ENCODE data around the gene SFTPD.

Gene SFTPD

DNA sequence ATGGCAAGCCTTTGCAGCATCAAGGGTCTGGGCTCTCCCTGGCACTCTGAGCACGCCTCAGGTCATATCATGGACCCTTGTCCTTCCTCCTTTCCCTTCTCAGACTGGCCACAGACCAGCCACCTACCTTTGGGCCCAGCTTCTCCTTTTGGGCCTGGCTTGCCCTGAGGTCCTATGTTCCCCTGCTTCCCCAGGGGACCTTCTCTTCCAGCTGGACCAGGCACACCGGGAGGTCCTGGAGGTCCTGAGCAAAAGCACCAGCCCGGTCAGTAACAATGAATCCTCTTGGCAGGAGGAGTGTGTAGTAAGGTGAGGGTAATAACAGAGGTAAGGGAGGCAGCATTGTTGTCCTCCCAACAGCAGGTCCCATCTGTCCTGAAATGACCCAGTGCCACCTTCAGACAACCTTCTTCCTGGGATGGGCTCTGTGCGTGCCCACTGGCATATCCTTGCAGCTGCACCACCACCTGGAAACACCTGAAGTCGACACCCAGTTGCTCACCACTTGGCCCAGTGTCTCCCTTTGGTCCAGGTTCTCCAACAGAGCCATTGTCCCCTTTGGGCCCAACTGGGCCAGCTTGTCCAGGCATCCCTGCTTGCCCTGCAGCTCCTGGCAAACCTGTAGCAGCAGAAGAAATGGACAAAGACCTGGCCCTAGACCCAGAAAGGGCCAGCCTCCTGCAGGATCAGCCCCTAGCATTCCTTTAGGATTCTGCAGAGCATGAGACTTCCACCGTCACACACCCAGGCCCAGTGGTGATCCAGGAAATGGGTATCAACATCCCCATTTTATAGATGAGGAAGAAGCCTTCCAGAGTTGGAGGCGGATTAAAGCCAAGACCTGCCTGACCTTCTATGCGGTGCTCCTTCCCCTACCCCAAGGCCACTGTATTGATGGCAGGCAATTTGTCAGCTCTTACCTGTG, 6.4 kb downstream of the SFTPD start:
- DNase-seq (ENCODE audit: insufficient read length) (no peak), FAIRE-seq (no peak)
- TF ChIP-seq POLR2A (IDR thresholded peaks at IDR 0.05; ENCODE audit: low read depth, low read length) (no peak), TAF1 (IDR thresholded peaks at IDR 0.05; ENCODE audit: borderline replicate concordance, low read depth, low read length) (no peak), POLR2AphosphoS5 (IDR thresholded peaks at IDR 0.05; ENCODE audit: low read depth, low read length) (no peak)

DNA sequence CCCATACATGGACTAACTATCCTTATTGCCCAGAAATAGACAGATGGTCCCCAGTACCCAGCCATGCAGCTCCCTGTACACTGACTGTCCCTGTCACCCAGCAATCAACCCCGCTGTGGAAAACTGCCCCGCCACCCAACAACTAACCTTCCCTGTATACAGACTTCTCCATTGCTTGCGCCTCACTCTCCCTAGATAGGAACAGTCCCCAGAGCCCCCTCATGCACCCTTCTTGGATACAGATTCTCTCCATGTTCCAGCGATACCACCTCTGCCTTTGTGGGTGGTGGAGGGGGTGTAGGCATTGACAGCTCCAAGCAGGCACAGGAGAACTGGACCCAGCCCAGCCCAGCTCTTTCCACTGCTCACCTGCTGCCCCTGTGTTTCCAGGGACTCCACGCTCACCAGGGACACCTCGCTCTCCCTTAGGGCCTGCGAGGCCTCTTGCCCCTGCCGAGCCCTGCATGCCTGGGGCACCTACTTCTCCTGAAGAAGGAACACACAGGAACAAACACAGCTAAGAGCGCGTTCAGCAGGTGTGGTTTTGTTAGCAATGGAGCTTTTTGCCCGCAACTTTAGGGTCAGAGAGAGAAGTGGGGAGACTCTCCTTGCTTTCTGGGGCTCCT, 7.2 kb downstream of the SFTPD start:
- FAIRE-seq (no peak), DNase-seq (ENCODE audit: insufficient read length) (no peak)
- TF ChIP-seq TAF1 (IDR thresholded peaks at IDR 0.05; ENCODE audit: borderline replicate concordance, low read depth, low read length) (no peak), POLR2A (IDR thresholded peaks at IDR 0.05; ENCODE audit: low read depth, low read length) (no peak), POLR2AphosphoS5 (IDR thresholded peaks at IDR 0.05; ENCODE audit: low read depth, low read length) (no peak)

DNA sequence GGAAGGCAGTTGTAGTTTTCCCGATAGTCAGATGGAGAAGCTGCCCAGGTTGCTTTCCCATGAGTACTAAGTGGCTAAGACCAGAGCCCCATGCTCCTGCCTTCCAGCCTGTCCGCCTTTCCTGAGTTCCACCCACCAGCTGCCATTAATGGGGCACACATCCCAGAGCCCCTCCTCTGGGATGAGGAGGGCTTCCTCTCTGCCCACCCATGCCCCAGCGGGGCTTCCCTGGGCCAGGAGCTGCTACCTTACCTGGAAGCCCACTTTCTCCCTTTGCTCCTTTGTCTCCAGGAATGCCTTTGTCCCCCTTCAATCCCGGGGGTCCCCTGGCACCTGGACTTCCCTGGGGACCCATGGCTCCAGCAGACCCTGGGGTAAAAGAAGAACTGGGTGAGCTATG, 7.8 kb downstream of the SFTPD start:
- no peak for FAIRE-seq
- no peak for DNase-seq (ENCODE audit: insufficient read length)
- no peak for TF ChIP-seq POLR2AphosphoS5 (IDR thresholded peaks at IDR 0.05; ENCODE audit: low read depth, low read length)
- TF ChIP-seq TAF1 (IDR thresholded peaks at IDR 0.05; ENCODE audit: borderline replicate concordance, low read depth, low read length): no peak
- no peak for TF ChIP-seq POLR2A (IDR thresholded peaks at IDR 0.05; ENCODE audit: low read depth, low read length)

DNA sequence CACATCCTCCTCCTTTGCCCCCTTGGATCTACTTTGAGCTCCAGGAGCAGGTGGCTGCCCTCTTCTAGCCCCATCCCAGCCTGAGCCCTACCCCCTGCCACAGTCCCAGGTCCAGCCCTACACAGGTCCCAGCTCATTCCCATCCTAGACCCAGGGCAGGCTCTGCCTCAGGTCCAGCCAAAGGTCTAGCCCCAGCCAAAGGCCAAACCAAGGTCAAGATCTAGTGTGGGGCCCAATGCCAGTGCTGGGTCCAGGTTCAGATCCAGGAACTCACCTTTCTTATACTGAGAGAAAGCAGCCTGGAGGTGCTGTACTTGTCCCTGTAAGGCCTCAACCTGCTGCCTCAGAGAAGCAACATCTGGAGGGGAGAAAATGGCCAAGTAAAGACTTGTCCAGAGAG, 8.5 kb downstream of the SFTPD start:
- DNase-seq (ENCODE audit: insufficient read length) (no peak), FAIRE-seq (no peak)
- TF ChIP-seq POLR2AphosphoS5 (IDR thresholded peaks at IDR 0.05; ENCODE audit: low read depth, low read length) (no peak), POLR2A (IDR thresholded peaks at IDR 0.05; ENCODE audit: low read depth, low read length) (no peak), TAF1 (IDR thresholded peaks at IDR 0.05; ENCODE audit: borderline replicate concordance, low read depth, low read length) (no peak)

DNA sequence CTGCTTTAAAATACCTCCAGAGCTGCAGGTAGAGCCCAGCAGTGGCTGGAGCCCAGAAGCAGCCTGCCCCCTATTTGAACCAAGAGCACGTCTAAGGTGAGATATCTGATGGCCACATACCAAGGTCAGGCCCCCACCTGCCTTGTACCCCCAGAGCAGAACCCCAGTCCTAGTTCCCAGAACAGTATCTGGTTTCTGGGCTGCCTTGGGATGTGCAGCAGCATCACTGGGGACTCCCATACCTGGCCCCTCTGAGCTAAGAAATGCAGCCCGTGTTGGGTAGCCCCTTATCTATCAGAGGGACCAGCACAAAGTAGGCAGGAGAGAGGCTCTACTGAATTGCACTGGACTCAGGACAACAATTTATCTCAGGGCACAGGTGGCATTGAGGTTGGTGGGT, 8.9 kb downstream of the SFTPD start:
- FAIRE-seq: no peak
- DNase-seq (ENCODE audit: insufficient read length): no peak
- no peak for TF ChIP-seq POLR2AphosphoS5 (IDR thresholded peaks at IDR 0.05; ENCODE audit: low read depth, low read length)
- no peak for TF ChIP-seq TAF1 (IDR thresholded peaks at IDR 0.05; ENCODE audit: borderline replicate concordance, low read depth, low read length)
- no peak for TF ChIP-seq POLR2A (IDR thresholded peaks at IDR 0.05; ENCODE audit: low read depth, low read length)

DNA sequence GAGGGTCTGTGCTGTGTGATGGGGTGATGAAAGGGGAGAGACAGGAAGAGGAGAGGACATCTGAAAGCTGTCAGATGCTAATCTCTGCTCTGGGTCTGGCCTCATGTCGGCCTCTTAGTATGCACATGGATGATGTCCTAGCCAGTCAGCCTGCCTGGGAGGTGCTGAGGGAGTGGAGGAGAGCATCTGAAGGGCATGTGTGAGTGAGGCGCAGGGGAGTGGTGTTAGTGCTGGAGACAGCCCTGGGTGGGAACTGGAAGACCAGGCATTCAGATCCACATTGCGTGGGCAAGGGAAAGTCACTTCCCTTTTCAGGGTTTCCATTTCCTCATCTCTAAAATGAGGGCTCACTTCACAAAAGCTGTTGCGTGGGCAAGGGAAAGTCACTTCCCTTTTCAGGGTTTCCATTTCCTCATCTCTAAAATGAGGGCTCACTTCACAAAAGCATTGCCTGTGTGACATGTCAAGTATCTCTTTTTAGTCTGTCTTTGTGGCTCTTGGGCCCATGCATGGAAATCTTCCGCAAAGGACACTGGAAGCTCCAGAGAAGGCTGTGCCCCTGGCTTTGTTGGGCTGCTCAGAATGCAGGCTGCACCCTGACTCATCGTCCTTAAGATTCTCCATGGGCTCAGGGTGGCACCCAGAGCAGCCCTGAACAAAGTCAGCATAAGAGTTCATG, 10.0 kb downstream of the SFTPD start:
- TF ChIP-seq POLR2A (IDR thresholded peaks at IDR 0.05; ENCODE audit: low read depth, low read length) (no peak), POLR2AphosphoS5 (IDR thresholded peaks at IDR 0.05; ENCODE audit: low read depth, low read length) (no peak)
- FAIRE-seq (peak; percentile 95), DNase-seq (ENCODE audit: insufficient read length) (no peak)

DNA sequence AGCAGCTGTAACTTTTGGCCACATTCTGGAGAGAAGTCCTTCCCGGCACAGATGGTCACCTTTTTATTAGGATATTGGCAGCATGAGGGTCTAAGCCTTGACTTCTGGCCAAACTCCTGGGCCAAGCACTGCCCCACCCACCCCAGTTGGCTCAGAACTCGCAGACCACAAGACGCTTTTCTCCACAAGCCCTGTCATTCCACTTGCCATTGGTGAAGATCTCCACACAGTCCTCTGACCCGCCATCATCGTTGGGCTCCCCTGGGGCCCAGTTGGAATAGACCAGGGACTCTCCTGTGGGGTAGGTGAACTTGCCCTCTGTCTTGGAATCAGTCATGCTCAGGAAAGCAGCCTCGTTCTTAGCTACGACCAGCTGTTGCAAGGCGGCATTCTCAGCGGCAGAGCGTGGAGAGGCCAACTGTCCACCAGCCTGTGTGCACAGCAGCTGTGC, 11.2 kb downstream of the SFTPD start:
- DNase-seq (ENCODE audit: insufficient read length) (no peak), FAIRE-seq (no peak)
- no peak for TF ChIP-seq POLR2AphosphoS5 (IDR thresholded peaks at IDR 0.05; ENCODE audit: low read depth, low read length)
- no peak for TF ChIP-seq POLR2A (IDR thresholded peaks at IDR 0.05; ENCODE audit: low read depth, low read length)
- TF ChIP-seq TAF1 (IDR thresholded peaks at IDR 0.05; ENCODE audit: borderline replicate concordance, low read depth, low read length): no peak

DNA sequence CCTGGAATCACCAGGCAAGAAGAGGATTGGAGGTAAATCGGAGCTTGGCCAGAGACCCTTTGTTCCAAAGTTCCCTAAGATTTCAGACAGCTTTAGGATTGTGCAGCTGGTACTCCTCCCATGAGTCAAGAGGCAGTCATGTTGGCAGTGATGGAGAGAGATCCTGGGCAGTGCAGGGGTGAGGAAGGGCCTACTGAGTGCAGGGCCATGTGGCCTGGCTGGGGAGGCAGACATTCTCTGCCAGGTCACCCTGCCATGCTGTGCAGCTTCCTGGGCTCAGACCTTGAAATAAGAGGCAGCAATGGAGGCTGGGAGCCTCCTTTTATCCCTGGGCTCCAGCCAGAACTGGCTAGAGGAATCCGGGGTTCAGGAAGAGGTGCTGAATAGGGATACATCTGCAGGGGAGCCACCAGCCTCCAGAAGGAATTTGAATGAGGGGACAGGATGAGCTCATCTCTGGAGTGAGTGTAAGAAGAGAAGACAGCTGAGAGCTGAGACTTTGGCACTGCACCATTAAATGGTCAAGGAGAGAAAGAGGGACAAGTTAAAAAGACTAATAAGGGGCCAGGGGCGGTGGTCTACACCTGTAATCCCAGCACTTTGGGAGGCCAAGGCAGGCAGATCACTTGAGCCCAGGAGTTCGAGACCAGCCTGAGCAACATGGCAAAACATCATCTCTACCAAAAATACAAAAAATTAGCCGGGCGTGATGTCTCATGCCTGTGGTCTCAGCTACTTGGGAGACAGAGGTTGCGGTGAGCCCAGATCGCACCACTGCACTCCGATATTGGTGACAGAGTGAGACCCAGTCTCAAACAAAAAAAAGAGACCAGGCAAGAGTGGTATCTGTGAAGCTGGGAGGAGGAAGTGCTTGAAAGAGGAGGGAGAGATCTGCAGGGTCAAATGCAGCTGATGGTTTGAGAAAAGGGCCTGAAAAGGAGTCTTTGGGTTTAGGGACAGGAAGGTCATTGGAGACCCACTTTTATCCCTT, 12.0 kb downstream of the SFTPD start:
- no peak for TF ChIP-seq POLR2A (IDR thresholded peaks at IDR 0.05; ENCODE audit: low read depth, low read length)
- TF ChIP-seq TAF1 (IDR thresholded peaks at IDR 0.05; ENCODE audit: borderline replicate concordance, low read depth, low read length): no peak
- no peak for TF ChIP-seq POLR2AphosphoS5 (IDR thresholded peaks at IDR 0.05; ENCODE audit: low read depth, low read length)
- no peak for FAIRE-seq
- no peak for DNase-seq (ENCODE audit: insufficient read length)

DNA sequence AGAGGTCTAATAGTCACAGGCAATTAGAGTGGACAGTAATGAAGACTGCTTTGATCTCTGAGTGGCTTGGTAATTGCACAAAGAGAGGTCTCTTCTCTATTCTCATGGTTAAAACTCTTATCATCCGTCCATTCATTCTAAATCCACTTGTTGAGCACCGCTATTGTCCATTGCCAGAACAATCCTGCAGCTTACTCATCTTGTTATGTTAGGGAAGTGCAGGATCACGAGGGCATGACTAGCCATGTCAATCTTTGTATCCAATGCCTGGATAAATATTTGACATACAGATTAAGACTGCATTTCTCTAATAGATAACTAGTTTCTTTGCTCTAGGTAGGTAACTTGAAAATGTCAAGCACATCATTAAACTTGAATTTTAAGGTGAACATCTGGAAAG, 14.9 kb downstream of the SFTPD start:
- TF ChIP-seq TAF1 (IDR thresholded peaks at IDR 0.05; ENCODE audit: borderline replicate concordance, low read depth, low read length) (no peak), POLR2AphosphoS5 (IDR thresholded peaks at IDR 0.05; ENCODE audit: low read depth, low read length) (no peak), POLR2A (IDR thresholded peaks at IDR 0.05; ENCODE audit: low read depth, low read length) (no peak)
- FAIRE-seq (no peak), DNase-seq (ENCODE audit: insufficient read length) (no peak)

DNA sequence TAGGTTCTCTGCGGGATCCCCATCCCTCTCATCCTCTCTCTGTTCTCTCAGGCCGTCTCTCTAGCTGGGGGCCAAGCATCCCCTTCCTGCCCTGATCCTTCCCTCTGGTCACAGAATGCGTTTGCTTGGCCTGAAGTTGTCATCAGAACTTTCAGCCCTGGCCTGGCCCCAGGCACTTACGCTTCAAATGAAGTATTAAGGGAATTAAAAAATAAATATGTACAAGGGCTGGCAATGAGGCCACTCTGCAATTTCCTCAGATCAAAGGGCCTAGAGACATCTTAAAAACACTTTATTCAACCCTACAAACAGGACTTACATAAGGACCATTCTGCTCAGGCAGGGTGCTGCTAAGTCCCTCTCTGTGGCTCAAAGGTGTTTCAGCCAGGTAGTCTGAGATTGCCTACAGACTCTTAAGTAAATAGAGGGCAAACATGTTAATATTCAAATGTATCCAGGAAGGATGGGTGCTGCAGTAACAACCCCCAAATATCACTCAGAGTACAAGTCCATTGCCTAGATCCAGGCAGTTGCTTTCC, 16.0 kb downstream of the SFTPD start:
- no peak for DNase-seq (ENCODE audit: insufficient read length)
- no peak for FAIRE-seq
- TF ChIP-seq POLR2AphosphoS5 (IDR thresholded peaks at IDR 0.05; ENCODE audit: low read depth, low read length) (no peak), TAF1 (IDR thresholded peaks at IDR 0.05; ENCODE audit: borderline replicate concordance, low read depth, low read length) (no peak), POLR2A (IDR thresholded peaks at IDR 0.05; ENCODE audit: low read depth, low read length) (no peak)
